Measurements from ENCODE around the gene BCL2L2. TPM values are rescaled to one million over a fixed set of nuclear protein-coding genes. Genes with fewer than 3 reads are reported as not detected.

Gene BCL2L2
- total and polyA plus RNA-seq, 3 donors from 2014 or later = 46.8 to 85.1 (median 78.0) TPM

DNA sequence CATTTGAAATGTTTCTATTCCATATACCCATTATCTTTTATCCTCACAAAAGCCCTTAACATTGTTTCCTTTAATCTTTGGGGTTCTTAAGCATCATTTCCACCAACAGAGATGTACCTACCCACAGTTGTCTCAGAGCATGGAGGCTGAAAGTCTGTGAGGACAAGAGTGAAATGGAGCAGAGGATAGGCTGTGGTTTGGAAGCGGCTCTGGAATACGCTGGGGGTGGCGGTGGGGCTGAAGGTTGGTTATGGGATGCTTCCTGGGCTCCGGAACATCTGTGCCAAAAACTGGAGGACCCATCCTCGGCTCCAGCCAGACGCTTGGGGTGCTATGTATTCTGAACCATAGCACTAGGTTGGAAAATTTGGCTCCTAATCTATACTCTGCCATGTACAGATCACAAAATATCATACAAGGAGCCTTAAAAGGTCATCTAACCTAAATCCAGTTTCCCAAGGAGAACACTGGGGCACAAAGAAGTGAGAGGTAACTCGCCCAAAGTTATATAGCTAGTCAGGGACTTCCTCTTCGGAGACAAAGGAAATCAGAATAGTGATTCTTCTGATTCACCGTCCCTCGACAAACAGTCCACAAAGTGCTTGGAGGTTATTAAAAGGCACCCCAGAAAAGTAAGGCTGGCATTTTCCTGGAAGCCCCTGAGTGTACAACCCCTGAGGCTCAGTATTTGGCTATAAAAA, 6.5 kb upstream of the BCL2L2 start:
- peak overlapping the region; percentile 66 to 71 for H3K4me3 ChIP-seq
- H3K4me1 ChIP-seq = peaks cover 36% of the 10 kb centered on the region
- 49 to 53% methylated on average over 10 of the region's 10 CpGs for WGBS, 2 donors
- H3K27me3 ChIP-seq = no peaks in the 10 kb centered on the region
- TF ChIP-seq POLR2A (IDR thresholded peaks at IDR 0.05) = no peak
- TF ChIP-seq, protein P1, sequence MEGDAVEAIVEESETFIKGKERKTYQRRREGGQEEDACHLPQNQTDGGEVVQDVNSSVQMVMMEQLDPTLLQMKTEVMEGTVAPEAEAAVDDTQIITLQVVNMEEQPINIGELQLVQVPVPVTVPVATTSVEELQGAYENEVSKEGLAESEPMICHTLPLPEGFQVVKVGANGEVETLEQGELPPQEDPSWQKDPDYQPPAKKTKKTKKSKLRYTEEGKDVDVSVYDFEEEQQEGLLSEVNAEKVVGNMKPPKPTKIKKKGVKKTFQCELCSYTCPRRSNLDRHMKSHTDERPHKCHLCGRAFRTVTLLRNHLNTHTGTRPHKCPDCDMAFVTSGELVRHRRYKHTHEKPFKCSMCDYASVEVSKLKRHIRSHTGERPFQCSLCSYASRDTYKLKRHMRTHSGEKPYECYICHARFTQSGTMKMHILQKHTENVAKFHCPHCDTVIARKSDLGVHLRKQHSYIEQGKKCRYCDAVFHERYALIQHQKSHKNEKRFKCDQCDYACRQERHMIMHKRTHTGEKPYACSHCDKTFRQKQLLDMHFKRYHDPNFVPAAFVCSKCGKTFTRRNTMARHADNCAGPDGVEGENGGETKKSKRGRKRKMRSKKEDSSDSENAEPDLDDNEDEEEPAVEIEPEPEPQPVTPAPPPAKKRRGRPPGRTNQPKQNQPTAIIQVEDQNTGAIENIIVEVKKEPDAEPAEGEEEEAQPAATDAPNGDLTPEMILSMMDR (IDR thresholded peaks at IDR 0.05) = no peak
- intact Hi-C loops (cut with DNase I; ENCODE audit: low total_unique reads) = no loop called here
- H3K27ac ChIP-seq = peak overlapping the region; percentile 89 to 99
- no peak for DNase-seq
- H3K9me3 ChIP-seq = no peaks in the 10 kb centered on the region
- no peaks in the 10 kb centered on the region for H3K36me3 ChIP-seq (ENCODE audit: low read depth, missing control alignments)

DNA sequence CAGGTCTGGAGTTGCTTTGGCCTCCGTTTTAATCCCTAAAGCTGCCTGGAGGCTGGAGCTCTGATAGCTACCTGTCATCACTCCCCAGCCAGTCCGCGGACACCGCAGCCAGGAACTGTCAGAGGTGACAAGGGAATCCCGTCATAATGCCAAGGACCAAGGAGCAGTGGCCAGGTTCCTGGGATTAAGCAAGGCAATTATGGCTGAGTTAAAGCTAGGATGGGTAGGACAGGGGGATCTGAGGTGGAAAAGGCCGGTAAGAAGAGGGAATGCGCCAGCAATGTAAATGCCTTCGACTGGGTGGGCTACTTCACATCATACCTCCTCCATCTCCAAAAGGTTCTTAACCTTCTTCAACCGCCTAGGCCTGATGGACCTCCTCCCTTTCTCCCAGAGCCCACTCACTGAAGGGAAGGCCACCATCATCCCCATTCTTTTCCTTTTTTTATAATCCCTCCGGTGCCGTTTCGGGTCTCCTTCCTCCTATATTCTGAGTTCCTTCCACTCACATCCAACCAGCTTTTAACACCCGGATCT, 5.9 kb upstream of the BCL2L2 start:
- WGBS, 2 donors = 2 to 6% methylated on average over 13 of the region's 13 CpGs
- peak; percentile 50 for DNase-seq

DNA sequence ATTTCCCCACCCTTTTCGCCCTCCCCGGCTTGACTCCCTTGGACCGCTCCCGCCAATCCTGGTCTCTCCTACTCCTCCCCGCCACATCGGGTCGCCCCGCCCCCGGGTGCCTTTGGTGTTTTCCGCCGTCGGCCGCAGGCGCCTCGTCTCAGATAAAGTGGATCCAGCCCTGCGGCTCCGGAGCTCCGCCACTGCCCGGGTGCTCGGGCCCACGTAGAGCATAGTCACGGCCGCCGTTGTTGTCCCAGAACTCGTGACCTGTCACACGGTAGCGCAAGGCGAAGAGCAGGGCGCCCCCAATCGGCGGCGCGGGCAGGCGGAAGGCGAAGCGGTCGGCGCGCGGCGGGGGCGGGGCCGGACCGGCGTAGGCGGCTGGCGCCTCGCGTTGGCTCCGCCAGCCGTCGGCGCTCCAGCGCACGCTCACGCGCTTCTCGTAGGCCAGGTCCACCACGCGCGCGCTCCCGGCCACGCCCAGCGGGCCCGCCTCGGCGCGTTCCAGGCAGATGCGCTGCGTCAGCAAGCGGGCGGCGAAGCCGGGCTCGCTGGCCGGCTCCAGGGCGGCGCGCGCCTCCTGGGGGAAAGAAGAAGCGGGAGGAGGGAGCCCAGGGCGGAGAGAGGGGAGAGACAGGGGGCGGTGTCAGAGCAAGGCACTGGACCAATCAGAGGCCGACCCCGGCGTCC, 5.2 kb upstream of the BCL2L2 start:
- peak overlapping the region; percentile 68 to 71 for H3K4me3 ChIP-seq
- no peaks in the 10 kb centered on the region for H3K27me3 ChIP-seq
- WGBS, 2 donors = 0% methylated on average over 38 to 48 of the region's 87 CpGs

More for the DNA sequence above, 5.9 kb upstream of the BCL2L2 start:
- Histone ChIP-seq H3K27ac (peak overlapping the region; percentile 89 to 99), H3K4me3 (peak overlapping the region; percentile 66 to 71), H3K36me3 (ENCODE audit: low read depth, missing control alignments) (no peaks in the 10 kb centered on the region), H3K4me1 (peaks cover 33% of the 10 kb centered on the region), H3K27me3 (no peaks in the 10 kb centered on the region), H3K9me3 (no peaks in the 10 kb centered on the region)
- intact Hi-C loops (cut with DNase I; ENCODE audit: low total_unique reads) = no loop called here
- TF ChIP-seq, protein P1 (IDR thresholded peaks at IDR 0.05) = no peak
- TF ChIP-seq POLR2A (IDR thresholded peaks at IDR 0.05) = no peak

DNA sequence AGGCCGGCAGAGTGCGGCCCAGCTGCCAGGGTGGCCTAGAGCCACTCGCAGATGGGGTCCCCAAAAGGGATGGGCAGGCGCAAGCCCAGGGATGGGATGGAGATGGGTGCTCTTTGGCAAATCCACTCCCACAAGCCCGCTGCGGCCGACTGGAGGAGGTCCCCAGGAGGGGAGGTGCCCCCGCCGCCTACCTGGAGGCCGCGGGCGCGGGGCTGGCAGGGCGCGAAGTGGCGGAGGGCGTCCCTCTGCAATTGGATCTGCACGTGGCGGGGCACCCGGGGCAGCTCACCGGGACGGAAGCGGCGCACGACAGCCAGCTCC, 4.7 kb upstream of the BCL2L2 start:
- peak overlapping the region; percentile 77 to 99 for H3K27ac ChIP-seq
- H3K36me3 ChIP-seq (ENCODE audit: low read depth, missing control alignments) = no peaks in the 10 kb centered on the region
- no peak for DNase-seq
- intact Hi-C loops (cut with DNase I; ENCODE audit: low total_unique reads) = no loop called here
- no peaks in the 10 kb centered on the region for H3K9me3 ChIP-seq
- no peaks in the 10 kb centered on the region for H3K27me3 ChIP-seq
- 0% methylated on average over 18 of the region's 25 CpGs; no CpG with 5 or more reads in 1 of the 2 donors for WGBS, 2 donors
- peaks cover 33% of the 10 kb centered on the region for H3K4me1 ChIP-seq
- TF ChIP-seq, protein P1 (IDR thresholded peaks at IDR 0.05) = no peak
- no peak for TF ChIP-seq POLR2A (IDR thresholded peaks at IDR 0.05)
- peak overlapping the region; percentile 68 to 71 for H3K4me3 ChIP-seq

More for the DNA sequence above, 5.2 kb upstream of the BCL2L2 start:
- H3K27ac ChIP-seq = peak overlapping the region; percentile 89 to 99
- DNase-seq = peak; percentile 97
- H3K36me3 ChIP-seq (ENCODE audit: low read depth, missing control alignments) = no peaks in the 10 kb centered on the region
- TF ChIP-seq POLR2A (IDR thresholded peaks at IDR 0.05) = peak; percentile 60
- TF ChIP-seq, protein P1 (IDR thresholded peaks at IDR 0.05) = peak; percentile 70 to 95 (median 87)
- peaks cover 36% of the 10 kb centered on the region for H3K4me1 ChIP-seq
- no peaks in the 10 kb centered on the region for H3K9me3 ChIP-seq
- intact Hi-C loops (cut with DNase I; ENCODE audit: low total_unique reads) = no loop called here
